AG04450 (cell line): Measurements from ENCODE around the gene MCF2L. TPM values are rescaled to one million over a fixed set of nuclear protein-coding genes. Genes with fewer than 3 reads are reported as not detected.

Experiments used
- CTCF ChIA-PET: fragments of 300-600, 350-600 bp; formaldehyde crosslinking; extraction: SDS; loops from one replicate; lab custom pipeline; 2022; ENCODE audit warnings: antibody characterized with exemption, inconsistent platforms; lab: Charles Lee
- POLR2A ChIA-PET: fragments of 350-600 bp; formaldehyde crosslinking; extraction: SDS; loops from one replicate; lab custom pipeline; 2021; ENCODE audit warnings: antibody characterized with exemption, inconsistent platforms; lab: Yijun Ruan, JAX
- DNase-seq: peaks from one replicate; pipeline ENCODE4 v3.0.0-alpha.2; 2011; ENCODE audit warnings: low read depth, low spot score
- H3K27ac ChIP-seq: one replicate; pipeline ENCODE4 v1.5.1; 2012; ENCODE audit warnings: low read depth, low read length, control low read depth
- H3K27me3 ChIP-seq: one replicate; pipeline ENCODE4 v1.6.0; 2012; ENCODE audit warnings: low read length; ENCODE audit not compliant: control insufficient read depth, insufficient read depth
- H3K4me3 ChIP-seq: 2 replicates; pipeline ENCODE4 v1.5.1; 2011; ENCODE audit warnings: mild to moderate bottlenecking, low read depth, low read length, control low read depth
- H3K9me3 ChIP-seq: 2 replicates; pipeline ENCODE4 v1.5.1; 2012; ENCODE audit warnings: low read length; ENCODE audit not compliant: control insufficient read depth, insufficient read depth
- polyA plus RNA-seq: library from polyadenylated mRNA; depleted of rRNA; stranded (reverse); fragments of >200 nt; gene quantifications from 2 replicates; pipeline ENCODE4 v1.2.3, GENCODE V29; 2011
- TF ChIP-seq, protein P1 (sequence below): IDR thresholded peaks from 2 replicates; pipeline ENCODE4 v1.5.1; 2011; ENCODE audit warnings: low read depth, low read length, control low read depth, inconsistent platforms

MCF2L gene
- polyA plus RNA-seq, 1 experiment, result 0.04 TPM

DNA sequence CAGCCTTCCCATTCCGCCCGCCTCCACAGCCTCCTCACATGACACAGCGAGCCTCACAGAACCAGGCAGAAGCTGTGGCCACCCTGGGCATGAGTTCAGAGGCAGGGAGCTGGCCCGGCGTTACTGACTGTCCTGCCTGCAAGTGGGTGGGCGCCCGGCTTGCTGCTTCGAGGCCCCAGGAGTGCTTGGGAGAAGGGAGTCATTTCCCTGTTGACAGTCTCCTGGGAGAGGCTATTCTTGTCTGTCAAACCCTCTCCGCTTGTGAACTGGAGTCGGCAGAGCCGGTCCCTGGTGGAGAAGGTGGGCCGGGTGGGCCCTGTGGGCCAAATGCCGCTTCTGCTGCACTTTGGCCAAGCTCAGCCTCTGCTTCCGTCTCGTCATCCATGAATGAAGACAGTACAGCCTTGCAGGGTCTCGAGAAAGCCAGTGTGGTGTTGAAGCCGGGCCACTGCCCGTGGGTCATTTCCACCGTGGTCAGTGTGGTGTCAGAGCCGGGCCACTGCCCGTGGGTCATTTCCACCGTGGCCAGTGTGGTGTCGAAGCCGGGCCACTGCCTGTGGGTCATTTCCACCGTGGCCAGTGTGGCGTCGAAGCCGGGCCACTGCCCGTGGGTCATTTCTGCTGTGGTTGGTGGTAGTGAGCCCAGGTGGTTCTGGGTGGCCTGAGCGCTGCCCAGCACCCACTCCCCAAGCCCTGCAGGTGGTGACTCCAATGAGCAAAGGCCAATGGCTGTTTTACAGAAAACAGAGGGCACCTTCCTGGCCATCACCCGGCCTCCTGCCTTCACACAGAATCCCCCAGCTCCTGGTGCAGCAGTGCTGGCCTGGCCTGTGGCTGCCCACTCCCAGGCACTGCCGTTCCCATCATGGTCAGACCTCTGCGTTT is 123.1 kb downstream of the MCF2L start:
- Histone ChIP-seq H3K27me3 (peaks cover 24% of the 10 kb centered on the region), H3K4me3 (no peak overlapping the region), H3K9me3 (no peaks in the 10 kb centered on the region; the same call in 1 of the 2 replicates), H3K27ac (no peak overlapping the region)
- DNase-seq, result no peak
- ChIA-PET POLR2A (no interaction called here), CTCF (no interaction called here)
- TF ChIP-seq, protein P1, sequence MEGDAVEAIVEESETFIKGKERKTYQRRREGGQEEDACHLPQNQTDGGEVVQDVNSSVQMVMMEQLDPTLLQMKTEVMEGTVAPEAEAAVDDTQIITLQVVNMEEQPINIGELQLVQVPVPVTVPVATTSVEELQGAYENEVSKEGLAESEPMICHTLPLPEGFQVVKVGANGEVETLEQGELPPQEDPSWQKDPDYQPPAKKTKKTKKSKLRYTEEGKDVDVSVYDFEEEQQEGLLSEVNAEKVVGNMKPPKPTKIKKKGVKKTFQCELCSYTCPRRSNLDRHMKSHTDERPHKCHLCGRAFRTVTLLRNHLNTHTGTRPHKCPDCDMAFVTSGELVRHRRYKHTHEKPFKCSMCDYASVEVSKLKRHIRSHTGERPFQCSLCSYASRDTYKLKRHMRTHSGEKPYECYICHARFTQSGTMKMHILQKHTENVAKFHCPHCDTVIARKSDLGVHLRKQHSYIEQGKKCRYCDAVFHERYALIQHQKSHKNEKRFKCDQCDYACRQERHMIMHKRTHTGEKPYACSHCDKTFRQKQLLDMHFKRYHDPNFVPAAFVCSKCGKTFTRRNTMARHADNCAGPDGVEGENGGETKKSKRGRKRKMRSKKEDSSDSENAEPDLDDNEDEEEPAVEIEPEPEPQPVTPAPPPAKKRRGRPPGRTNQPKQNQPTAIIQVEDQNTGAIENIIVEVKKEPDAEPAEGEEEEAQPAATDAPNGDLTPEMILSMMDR, result no peak

GRCh38 chr13:113092776-113093579 is 124.0 kb downstream of the MCF2L start:
- Histone ChIP-seq H3K4me3 (no peak overlapping the region), H3K27ac (no peak overlapping the region), H3K27me3 (peaks cover 30% of the 10 kb centered on the region), H3K9me3 (no peaks in the 10 kb centered on the region; the same call in 1 of the 2 replicates)
- ChIA-PET POLR2A (no interaction called here), CTCF (no interaction called here)
- TF ChIP-seq, protein P1, result no peak
- DNase-seq, result no peak

- DNase-seq, result no peak
- CTCF ChIA-PET, result interaction anchor here (0.7 kb wide), 1 partner anchor 59 kb away, joined by 4 read pairs; no protein-coding TSS in a partner anchor
Observed at GRCh38 chr13:113093580-113094409, 124.8 kb downstream of the MCF2L start.

GRCh38 chr13:113094410-113094800 is 125.4 kb downstream of the MCF2L start:
- H3K27me3 ChIP-seq, result peaks cover 41% of the 10 kb centered on the region
- H3K9me3 ChIP-seq, result no peaks in the 10 kb centered on the region; the same call in 1 of the 2 replicates
- ChIA-PET CTCF (interaction anchor here (0.7 kb wide), 1 partner anchor 60 kb away, joined by 4 read pairs; no protein-coding TSS in a partner anchor), POLR2A (no interaction called here)
- TF ChIP-seq, protein P1, result no peak
- no peak overlapping the region for H3K4me3 ChIP-seq
- DNase-seq, result no peak
- no peak overlapping the region for H3K27ac ChIP-seq

More at GRCh38 chr13:113093580-113094409, 124.8 kb downstream of the MCF2L start:
- H3K27ac ChIP-seq, result no peak overlapping the region
- H3K9me3 ChIP-seq, result no peaks in the 10 kb centered on the region; the same call in 1 of the 2 replicates
- TF ChIP-seq, protein P1, result no peak
- H3K4me3 ChIP-seq, result no peak overlapping the region
- H3K27me3 ChIP-seq, result peaks cover 35% of the 10 kb centered on the region
- POLR2A ChIA-PET, result no interaction called here
